Tibial artery (tissue), 4 donors: Measurements from ENCODE around the gene KATNBL1.

ENCODE experiments used
- DNase-seq, 2 donors: peaks; one replicate each; pipeline ENCODE4 v3.0.0-alpha.2; 2019
- H3K27ac ChIP-seq, 2 donors: fragments of 200-600 bp; sonication (generic) in 1 of 2; 1 replicate in 1 of 2; 2 replicates in 1 of 2; pipeline ENCODE4 v1.5.1; 2018 to 2019; ENCODE audit warnings: mild to moderate bottlenecking in 1 of 2
- H3K27me3 ChIP-seq, 2 donors: fragments of 200-600 bp; sonication (generic) in 1 of 2; one replicate each; pipeline versions ENCODE4 v1.5.1 to v1.6.0; 2016 to 2019
- H3K36me3 ChIP-seq, 3 donors: fragments of 200-600 bp; sonication (generic) in 2 of 3; one replicate each; pipeline ENCODE4 v1.5.1; 2016 to 2019; ENCODE audit warnings: mild to moderate bottlenecking in 2 of 3
- H3K4me1 ChIP-seq, 4 donors: fragments of 200-600 bp; sonication (generic) in 2 of 4; 1 replicate in 3 of 4; 2 replicates in 1 of 4; pipeline ENCODE4 v1.5.1; 2016 to 2019
- H3K4me3 ChIP-seq, 2 donors: fragments of 200-600 bp; sonication (generic) in 1 of 2; 1 replicate in 1 of 2; 2 replicates in 1 of 2; pipeline ENCODE4 v1.5.1; 2018 to 2019; ENCODE audit warnings: mild to moderate bottlenecking in 2 of 2
- H3K9me3 ChIP-seq, 3 donors: fragments of 200-600 bp; sonication (generic) in 1 of 3; one replicate each; pipeline ENCODE4 v1.5.1; 2016 to 2019
- CTCF ChIP-seq, 2 experiments: fragments of 200-600 bp in 1 of 2; fragments of 450-650 bp in 1 of 2; IDR thresholded peaks; one replicate each; pipeline ENCODE4 v1.5.1; 2017 to 2019; ENCODE audit warnings: antibody characterized with exemption in 2 of 2, mild to moderate bottlenecking in 1 of 2, moderate library complexity in 1 of 2
- intact Hi-C: fragments of 100-400 bp; cut with DNase I; formaldehyde crosslinking; loops from one replicate; pipeline ENCODE4 v1.15.0; 2023; ENCODE audit warnings: low total_unique reads

The KATNBL1 gene

GRCh38 chr15:34133511-34133910 lies 76.4 kb downstream of the KATNBL1 start:
- Histone ChIP-seq H3K4me1 (no peaks in the 10 kb centered on the region), H3K27me3 (no peaks in the 10 kb centered on the region), H3K4me3 (no peak overlapping the region), H3K36me3 (peaks cover 0 to 7% (median 6%) of the 10 kb centered on the region in 3 donors), H3K27ac (no peak overlapping the region), H3K9me3 (no peaks in the 10 kb centered on the region)
- intact Hi-C loops = no loop called here
- no peak for DNase-seq
- no peak for TF ChIP-seq CTCF (IDR thresholded peaks at IDR 0.05)

- Histone ChIP-seq H3K9me3 (no peaks in the 10 kb centered on the region), H3K4me3 (no peak overlapping the region), H3K27ac (no peak overlapping the region), H3K4me1 (no peaks in the 10 kb centered on the region), H3K36me3 (peaks cover 0 to 4% (median under 1%) of the 10 kb centered on the region in 3 donors), H3K27me3 (no peaks in the 10 kb centered on the region)
- intact Hi-C loops = no loop called here
- DNase-seq = no peak
- no peak for TF ChIP-seq CTCF (IDR thresholded peaks at IDR 0.05)
Measured at GRCh38 chr15:34132881-34133280, 77.0 kb downstream of the KATNBL1 start.

- Histone ChIP-seq H3K36me3 (no peaks in the 10 kb centered on the region), H3K4me1 (no peaks in the 10 kb centered on the region), H3K27me3 (no peaks in the 10 kb centered on the region), H3K9me3 (no peaks in the 10 kb centered on the region), H3K27ac (no peak overlapping the region), H3K4me3 (no peak overlapping the region)
- intact Hi-C loops = no loop called here
- no peak for DNase-seq
- no peak for TF ChIP-seq CTCF (IDR thresholded peaks at IDR 0.05)
Measured at GRCh38 chr15:34128898-34129297, 81.0 kb downstream of the KATNBL1 start.

- no peak overlapping the region for H3K27ac ChIP-seq
- H3K27me3 ChIP-seq = peaks cover 0 to 3% of the 10 kb centered on the region in 2 donors
- no peak for TF ChIP-seq CTCF (IDR thresholded peaks at IDR 0.05)
- DNase-seq = no peak
- intact Hi-C loops = no loop called here
- no peak overlapping the region for H3K4me3 ChIP-seq
- H3K36me3 ChIP-seq = no peaks in the 10 kb centered on the region
- H3K4me1 ChIP-seq = no peaks in the 10 kb centered on the region
- no peaks in the 10 kb centered on the region for H3K9me3 ChIP-seq
Measured at GRCh38 chr15:34126522-34126921, 83.4 kb downstream of the KATNBL1 start.

GRCh38 chr15:34125945-34126344 lies 84.0 kb downstream of the KATNBL1 start:
- Histone ChIP-seq H3K4me3 (no peak overlapping the region), H3K27me3 (peaks cover 0 to 3% of the 10 kb centered on the region in 2 donors), H3K27ac (no peak overlapping the region), H3K4me1 (no peaks in the 10 kb centered on the region), H3K9me3 (no peaks in the 10 kb centered on the region), H3K36me3 (no peaks in the 10 kb centered on the region)
- TF ChIP-seq CTCF (IDR thresholded peaks at IDR 0.05) = no peak
- intact Hi-C loops = no loop called here
- no peak for DNase-seq

- no peak for DNase-seq
- no peak for TF ChIP-seq CTCF (IDR thresholded peaks at IDR 0.05)
- intact Hi-C loops = no loop called here
- H3K9me3 ChIP-seq = no peaks in the 10 kb centered on the region
- H3K27me3 ChIP-seq = peaks cover 0 to 3% of the 10 kb centered on the region in 2 donors
- H3K27ac ChIP-seq = no peak overlapping the region
- no peaks in the 10 kb centered on the region for H3K36me3 ChIP-seq
- H3K4me3 ChIP-seq = no peak overlapping the region
- no peaks in the 10 kb centered on the region for H3K4me1 ChIP-seq
Measured at GRCh38 chr15:34124651-34125050, 85.2 kb downstream of the KATNBL1 start.
